ENCODE results near the gene INCENP. TPM values are rescaled to one million over a fixed set of nuclear protein-coding genes. Genes with fewer than 3 reads are reported as not detected.
A peak's percentile ranks its signal among the peaks of the same experiment; 100 is the strongest.

INCENP gene
- total RNA-seq, 1 donor from 2014 or later = 21.6 TPM

- Mint-ChIP-seq H3K4me3 (ENCODE audit: unreplicated experiment) (no peak overlapping the region), H3K4me1 (ENCODE audit: low read depth) (no peaks in the 10 kb centered on the region), H3K27me3 (ENCODE audit: low read depth) (no peaks in the 10 kb centered on the region), H3K9me3 (ENCODE audit: low read depth) (no peaks in the 10 kb centered on the region), H3K27ac (ENCODE audit: unreplicated experiment) (no peak overlapping the region), H3K36me3 (ENCODE audit: low read depth) (peaks cover 8% of the 10 kb centered on the region)
- peak; percentile 79 for DNase-seq (ENCODE audit: low spot score)
- no peak for TF ChIP-seq CTCF (IDR thresholded peaks at IDR 0.05)
Observed at GRCh38 chr11:62133328-62134065, 9.7 kb downstream of the INCENP start.

GRCh38 chr11:62137276-62137861 lies 13.6 kb downstream of the INCENP start:
- Mint-ChIP-seq H3K9me3 (ENCODE audit: low read depth) (no peaks in the 10 kb centered on the region), H3K27me3 (ENCODE audit: low read depth) (no peaks in the 10 kb centered on the region), H3K27ac (ENCODE audit: unreplicated experiment) (no peak overlapping the region), H3K4me3 (ENCODE audit: unreplicated experiment) (no peak overlapping the region), H3K4me1 (ENCODE audit: low read depth) (no peaks in the 10 kb centered on the region), H3K36me3 (ENCODE audit: low read depth) (peaks cover 1% of the 10 kb centered on the region)
- peak; percentile 48 for DNase-seq (ENCODE audit: low spot score)
- no peak for TF ChIP-seq CTCF (IDR thresholded peaks at IDR 0.05)

- H3K4me3 Mint-ChIP-seq (ENCODE audit: unreplicated experiment) = no peak overlapping the region
- H3K9me3 Mint-ChIP-seq (ENCODE audit: low read depth) = no peaks in the 10 kb centered on the region
- no peaks in the 10 kb centered on the region for H3K27me3 Mint-ChIP-seq (ENCODE audit: low read depth)
- peak; percentile 88 for DNase-seq (ENCODE audit: low spot score)
- H3K4me1 Mint-ChIP-seq (ENCODE audit: low read depth) = no peaks in the 10 kb centered on the region
- H3K27ac Mint-ChIP-seq (ENCODE audit: unreplicated experiment) = no peak overlapping the region
- no peak for TF ChIP-seq CTCF (IDR thresholded peaks at IDR 0.05)
- no peaks in the 10 kb centered on the region for H3K36me3 Mint-ChIP-seq (ENCODE audit: low read depth)
Observed at GRCh38 chr11:62137881-62138629, 14.2 kb downstream of the INCENP start.

- Mint-ChIP-seq H3K36me3 (ENCODE audit: low read depth) (no peaks in the 10 kb centered on the region), H3K9me3 (ENCODE audit: low read depth) (no peaks in the 10 kb centered on the region), H3K27me3 (ENCODE audit: low read depth) (no peaks in the 10 kb centered on the region), H3K4me3 (ENCODE audit: unreplicated experiment) (no peak overlapping the region), H3K4me1 (ENCODE audit: low read depth) (no peaks in the 10 kb centered on the region), H3K27ac (ENCODE audit: unreplicated experiment) (no peak overlapping the region)
- TF ChIP-seq CTCF (IDR thresholded peaks at IDR 0.05) = no peak
- peak; percentile 73 for DNase-seq (ENCODE audit: low spot score)
Observed at GRCh38 chr11:62138630-62139425, 15.0 kb downstream of the INCENP start.

Measured in chondrocyte (in vitro differentiated cells).